ENCODE measurements around the gene POLR1D. TPM values are rescaled to one million over a fixed set of nuclear protein-coding genes. Genes with fewer than 3 reads are reported as not detected.

Gene POLR1D, protein sequence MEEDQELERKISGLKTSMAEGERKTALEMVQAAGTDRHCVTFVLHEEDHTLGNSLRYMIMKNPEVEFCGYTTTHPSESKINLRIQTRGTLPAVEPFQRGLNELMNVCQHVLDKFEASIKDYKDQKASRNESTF
- total RNA-seq = 64.7 to 75.2 TPM (median 72.4 TPM) in 3 replicates
- long read RNA-seq, transcript POLR1D-203 (3 exons, 2,036 nt) = major isoform, 32 of 61 reads
- long read RNA-seq, transcript POLR1D-201 (2 exons, 1,166 nt) = minor isoform, 22 of 61 reads
- long read RNA-seq, partial matches to known transcripts = 0 of 61 reads
- long read RNA-seq, other reads (novel, unspliced or antisense) = 4 of 61 reads

DNA sequence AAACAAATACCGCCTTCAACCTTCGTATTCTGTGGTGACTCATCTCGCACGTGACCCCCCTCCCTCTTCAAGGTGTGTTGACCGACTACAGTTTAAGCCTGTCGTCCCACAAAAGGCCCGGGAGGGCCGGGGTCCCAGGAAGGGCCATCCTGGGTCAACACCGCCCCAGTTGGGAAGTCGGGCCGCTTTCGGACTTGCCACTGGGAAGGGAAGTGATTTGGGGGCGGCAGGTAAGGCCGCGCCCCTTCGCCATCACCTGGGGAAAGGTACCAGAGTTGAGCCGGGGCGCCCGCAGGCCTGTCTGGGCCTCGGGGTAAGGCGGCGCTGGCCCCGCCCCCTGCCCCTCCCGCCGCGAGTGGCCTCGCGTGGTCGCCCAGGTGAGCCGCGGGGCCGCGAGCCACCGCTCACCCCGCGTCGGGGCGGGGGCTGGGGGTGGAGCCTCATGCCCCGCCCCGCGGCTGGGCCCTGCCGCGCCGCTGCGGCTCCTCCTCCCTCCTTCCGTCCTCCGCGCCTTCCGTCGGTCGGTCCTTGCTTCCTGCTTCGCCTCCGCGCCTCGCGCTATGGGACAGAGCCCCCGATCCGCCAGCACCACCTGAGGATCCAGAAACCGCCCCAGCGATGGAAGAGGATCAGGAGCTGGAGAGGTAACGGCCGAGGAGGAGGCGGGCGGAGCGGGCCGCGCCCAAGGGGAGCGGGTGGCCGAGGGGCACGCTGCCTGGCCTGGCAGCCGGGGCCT lies at the start of gene POLR1D:
Gene POLR1D, plus strand, starts transcription at position 527 of the 736 bp plus-strand sequence. Its CDS starts 92 bp downstream, at position 619.
- peaks cover 3% of the 10 kb centered on the region for H3K36me3 Mint-ChIP-seq (ENCODE audit: low read depth)
- peak within 1 kb of the TSS; percentile 90 for H3K4me3 Mint-ChIP-seq (ENCODE audit: unreplicated experiment)
- no peaks in the 10 kb centered on the region for H3K9me3 Mint-ChIP-seq (ENCODE audit: low read depth)
- H3K27ac Mint-ChIP-seq (ENCODE audit: unreplicated experiment) = peak within 1 kb of the TSS; percentile 95
- no peaks in the 10 kb centered on the region for H3K27me3 Mint-ChIP-seq (ENCODE audit: low read depth)
- TF ChIP-seq, protein P1, sequence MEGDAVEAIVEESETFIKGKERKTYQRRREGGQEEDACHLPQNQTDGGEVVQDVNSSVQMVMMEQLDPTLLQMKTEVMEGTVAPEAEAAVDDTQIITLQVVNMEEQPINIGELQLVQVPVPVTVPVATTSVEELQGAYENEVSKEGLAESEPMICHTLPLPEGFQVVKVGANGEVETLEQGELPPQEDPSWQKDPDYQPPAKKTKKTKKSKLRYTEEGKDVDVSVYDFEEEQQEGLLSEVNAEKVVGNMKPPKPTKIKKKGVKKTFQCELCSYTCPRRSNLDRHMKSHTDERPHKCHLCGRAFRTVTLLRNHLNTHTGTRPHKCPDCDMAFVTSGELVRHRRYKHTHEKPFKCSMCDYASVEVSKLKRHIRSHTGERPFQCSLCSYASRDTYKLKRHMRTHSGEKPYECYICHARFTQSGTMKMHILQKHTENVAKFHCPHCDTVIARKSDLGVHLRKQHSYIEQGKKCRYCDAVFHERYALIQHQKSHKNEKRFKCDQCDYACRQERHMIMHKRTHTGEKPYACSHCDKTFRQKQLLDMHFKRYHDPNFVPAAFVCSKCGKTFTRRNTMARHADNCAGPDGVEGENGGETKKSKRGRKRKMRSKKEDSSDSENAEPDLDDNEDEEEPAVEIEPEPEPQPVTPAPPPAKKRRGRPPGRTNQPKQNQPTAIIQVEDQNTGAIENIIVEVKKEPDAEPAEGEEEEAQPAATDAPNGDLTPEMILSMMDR (IDR thresholded peaks at IDR 0.05) = no peak
- no peak for DNase-seq (ENCODE audit: low spot score)
- H3K4me1 Mint-ChIP-seq (ENCODE audit: low read depth) = peaks cover 45% of the 10 kb centered on the region

DNA sequence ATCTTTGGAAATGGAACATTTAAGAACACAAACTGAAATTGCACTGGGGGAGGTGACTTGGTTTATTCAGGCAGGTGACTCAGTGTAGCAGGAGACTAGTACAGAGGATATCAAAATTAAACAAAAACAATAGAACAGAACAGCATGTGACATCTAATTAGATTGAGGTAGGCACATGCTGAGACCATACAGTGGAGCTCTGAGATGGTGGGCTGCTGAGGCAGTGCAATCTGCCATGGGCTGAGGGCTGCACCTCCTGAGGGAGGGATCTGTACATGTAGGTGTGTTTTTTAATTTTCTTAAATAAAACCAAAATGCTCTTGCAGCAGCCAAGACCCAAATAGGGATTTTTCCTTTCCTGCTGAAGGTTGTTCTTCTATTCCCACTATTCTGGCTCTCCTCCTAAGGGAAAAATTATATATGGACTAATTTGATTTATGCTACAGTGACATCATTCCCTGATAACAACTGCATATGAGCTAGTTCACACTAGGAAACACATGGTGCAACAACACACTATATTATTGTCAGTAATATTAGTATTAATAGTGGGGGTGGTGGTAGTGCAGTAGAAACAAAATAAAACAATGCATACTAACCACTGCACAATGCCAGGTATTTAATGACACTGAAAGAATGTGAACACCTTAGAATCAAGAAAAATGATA lies 49.3 kb upstream of the POLR1D start:
- TF ChIP-seq, protein P1 (IDR thresholded peaks at IDR 0.05) = no peak
- Mint-ChIP-seq H3K36me3 (ENCODE audit: low read depth) (peaks cover 12% of the 10 kb centered on the region), H3K27ac (ENCODE audit: unreplicated experiment) (no peak overlapping the region), H3K4me3 (ENCODE audit: unreplicated experiment) (no peak overlapping the region), H3K9me3 (ENCODE audit: low read depth) (peaks cover 7% of the 10 kb centered on the region), H3K4me1 (ENCODE audit: low read depth) (peaks cover 23% of the 10 kb centered on the region), H3K27me3 (ENCODE audit: low read depth) (no peaks in the 10 kb centered on the region)
- no peak for DNase-seq (ENCODE audit: low spot score)

DNA sequence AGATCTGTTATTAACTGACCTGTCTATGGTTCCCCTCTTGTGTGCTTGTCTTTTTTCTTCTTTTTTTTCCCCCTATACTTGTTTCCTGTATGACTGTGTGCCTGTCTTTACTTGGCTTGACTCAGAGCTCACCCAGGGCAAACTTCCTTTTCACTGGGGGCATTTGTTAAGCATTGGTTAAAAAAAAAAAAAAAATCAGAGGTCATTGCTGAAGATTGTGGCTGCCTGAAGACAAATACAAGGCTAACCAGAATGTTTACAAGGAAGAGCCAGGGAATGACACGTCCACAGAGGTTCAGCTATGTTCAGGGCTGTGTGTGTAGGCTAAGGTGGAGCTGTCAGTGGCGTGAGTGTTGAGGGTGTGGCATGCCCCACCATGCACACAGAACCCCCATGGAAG lies 48.4 kb upstream of the POLR1D start:
- Mint-ChIP-seq H3K27me3 (ENCODE audit: low read depth) (no peaks in the 10 kb centered on the region), H3K36me3 (ENCODE audit: low read depth) (peaks cover 12% of the 10 kb centered on the region), H3K9me3 (ENCODE audit: low read depth) (peaks cover 7% of the 10 kb centered on the region), H3K27ac (ENCODE audit: unreplicated experiment) (peak overlapping the region; percentile 52), H3K4me3 (ENCODE audit: unreplicated experiment) (no peak overlapping the region), H3K4me1 (ENCODE audit: low read depth) (peaks cover 30% of the 10 kb centered on the region)
- TF ChIP-seq, protein P1 (IDR thresholded peaks at IDR 0.05) = no peak
- DNase-seq (ENCODE audit: low spot score) = no peak

DNA sequence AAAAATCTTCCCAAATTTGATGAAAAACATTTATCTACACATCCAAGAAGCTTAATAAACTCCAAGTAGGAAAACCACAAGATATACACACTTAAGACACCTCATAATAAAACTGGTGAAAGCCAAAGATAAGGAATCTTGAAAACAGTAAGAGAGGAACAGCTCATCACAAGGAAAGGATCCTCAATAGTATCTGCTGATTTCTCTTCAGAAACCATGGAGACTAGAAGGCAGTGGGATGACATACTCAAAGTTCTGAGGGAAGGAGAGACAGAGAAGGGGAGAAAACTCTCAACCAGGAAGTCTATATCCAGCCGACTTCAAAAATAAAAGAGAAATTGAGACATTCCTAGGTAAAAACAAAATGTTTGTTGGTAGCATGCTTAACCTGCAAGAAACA lies 47.0 kb upstream of the POLR1D start:
- peaks cover 36% of the 10 kb centered on the region for H3K4me1 Mint-ChIP-seq (ENCODE audit: low read depth)
- no peak for DNase-seq (ENCODE audit: low spot score)
- H3K27me3 Mint-ChIP-seq (ENCODE audit: low read depth) = no peaks in the 10 kb centered on the region
- H3K36me3 Mint-ChIP-seq (ENCODE audit: low read depth) = peaks cover 8% of the 10 kb centered on the region
- TF ChIP-seq, protein P1 (IDR thresholded peaks at IDR 0.05) = no peak
- peaks cover 7% of the 10 kb centered on the region for H3K9me3 Mint-ChIP-seq (ENCODE audit: low read depth)
- H3K4me3 Mint-ChIP-seq (ENCODE audit: unreplicated experiment) = no peak overlapping the region
- H3K27ac Mint-ChIP-seq (ENCODE audit: unreplicated experiment) = no peak overlapping the region
